AG09309 (cell line): ENCODE measurements around the gene RBFOX1.

ENCODE experiments used
- DNase-seq: peaks from one replicate; pipeline ENCODE4 v3.0.0-alpha.2; 2010; ENCODE audit warnings: low read depth
- H3K4me3 ChIP-seq: 2 replicates; pipeline ENCODE4 v1.5.1; 2011; ENCODE audit warnings: mild to moderate bottlenecking, low read depth, low read length, moderate library complexity; ENCODE audit not compliant: control insufficient read depth
- TF ChIP-seq, protein P1 (sequence below): IDR thresholded peaks from 2 replicates; pipeline ENCODE4 v1.5.1; 2011; ENCODE audit warnings: mild to moderate bottlenecking, low read depth, low read length, inconsistent platforms; ENCODE audit not compliant: insufficient read depth, control insufficient read depth; ENCODE audit errors: missing control alignments

The RBFOX1 gene

DNA sequence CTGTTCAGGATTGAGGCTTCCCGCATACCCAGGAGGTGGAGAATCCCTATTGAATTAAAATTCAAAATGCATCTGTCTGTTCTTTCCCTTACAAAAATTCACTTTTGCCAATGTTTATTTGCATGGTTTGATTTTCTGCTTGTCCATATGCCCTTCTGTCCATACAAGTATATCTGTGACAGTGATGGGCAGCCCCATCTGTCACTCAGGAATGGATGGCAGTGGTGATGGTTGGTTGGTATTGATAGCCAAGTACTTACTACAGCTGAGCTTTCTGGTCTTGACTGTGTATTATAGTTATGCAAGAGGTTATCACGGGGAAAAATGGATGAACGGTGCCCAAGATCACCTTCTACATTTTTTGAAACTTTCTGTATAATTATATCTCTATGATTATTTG, 171.0 kb downstream of the RBFOX1 start:
- DNase-seq = no peak
- TF ChIP-seq, protein P1, sequence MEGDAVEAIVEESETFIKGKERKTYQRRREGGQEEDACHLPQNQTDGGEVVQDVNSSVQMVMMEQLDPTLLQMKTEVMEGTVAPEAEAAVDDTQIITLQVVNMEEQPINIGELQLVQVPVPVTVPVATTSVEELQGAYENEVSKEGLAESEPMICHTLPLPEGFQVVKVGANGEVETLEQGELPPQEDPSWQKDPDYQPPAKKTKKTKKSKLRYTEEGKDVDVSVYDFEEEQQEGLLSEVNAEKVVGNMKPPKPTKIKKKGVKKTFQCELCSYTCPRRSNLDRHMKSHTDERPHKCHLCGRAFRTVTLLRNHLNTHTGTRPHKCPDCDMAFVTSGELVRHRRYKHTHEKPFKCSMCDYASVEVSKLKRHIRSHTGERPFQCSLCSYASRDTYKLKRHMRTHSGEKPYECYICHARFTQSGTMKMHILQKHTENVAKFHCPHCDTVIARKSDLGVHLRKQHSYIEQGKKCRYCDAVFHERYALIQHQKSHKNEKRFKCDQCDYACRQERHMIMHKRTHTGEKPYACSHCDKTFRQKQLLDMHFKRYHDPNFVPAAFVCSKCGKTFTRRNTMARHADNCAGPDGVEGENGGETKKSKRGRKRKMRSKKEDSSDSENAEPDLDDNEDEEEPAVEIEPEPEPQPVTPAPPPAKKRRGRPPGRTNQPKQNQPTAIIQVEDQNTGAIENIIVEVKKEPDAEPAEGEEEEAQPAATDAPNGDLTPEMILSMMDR = no peak

GRCh38 chr16:7504844-7505243, 172.2 kb downstream of the RBFOX1 start:
- DNase-seq = no peak
- TF ChIP-seq, protein P1 = no peak
- no peak overlapping the region for H3K4me3 ChIP-seq

More for the DNA sequence above, 171.0 kb downstream of the RBFOX1 start:
- H3K4me3 ChIP-seq = no peak overlapping the region

DNA sequence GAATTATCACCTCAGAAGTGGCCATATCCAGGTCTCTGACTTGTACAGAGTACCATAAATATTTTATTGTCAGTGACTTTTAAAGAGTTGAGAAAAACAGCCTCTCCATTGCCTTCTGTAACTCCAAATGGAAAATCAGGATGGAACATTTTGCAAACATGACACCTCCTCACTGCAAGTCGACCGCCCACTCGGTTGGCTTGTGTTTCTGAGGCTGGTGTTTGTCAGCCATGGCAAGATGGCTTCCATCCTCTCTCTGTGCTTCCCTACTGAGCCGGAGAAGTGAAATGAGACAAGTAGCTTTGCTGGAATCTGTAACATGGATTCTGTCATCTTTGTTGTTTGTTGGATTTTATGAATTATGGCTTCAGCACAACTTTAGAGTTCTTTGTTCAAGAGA, 172.8 kb downstream of the RBFOX1 start:
- DNase-seq = no peak
- no peak overlapping the region for H3K4me3 ChIP-seq
- TF ChIP-seq, protein P1 = no peak

DNA sequence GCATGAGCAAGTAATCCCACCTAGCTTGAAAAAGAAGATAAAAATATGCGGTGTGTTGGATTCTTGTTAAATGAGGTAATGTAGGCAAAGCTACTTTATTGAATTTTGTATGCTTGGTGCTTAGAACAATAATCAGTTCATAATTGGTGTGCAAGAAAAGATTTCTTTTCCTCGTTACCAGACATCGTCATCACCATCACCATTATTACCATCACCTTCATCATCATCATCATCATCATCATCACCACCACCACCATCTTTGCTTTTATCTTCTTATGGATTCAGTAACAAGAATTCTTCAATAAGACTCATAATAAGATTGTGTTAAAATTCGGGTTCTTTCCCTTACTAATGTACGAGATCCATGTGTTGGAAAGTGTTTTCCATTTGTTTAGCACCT, 173.7 kb downstream of the RBFOX1 start:
- TF ChIP-seq, protein P1 = no peak
- H3K4me3 ChIP-seq = no peak overlapping the region
- no peak for DNase-seq

DNA sequence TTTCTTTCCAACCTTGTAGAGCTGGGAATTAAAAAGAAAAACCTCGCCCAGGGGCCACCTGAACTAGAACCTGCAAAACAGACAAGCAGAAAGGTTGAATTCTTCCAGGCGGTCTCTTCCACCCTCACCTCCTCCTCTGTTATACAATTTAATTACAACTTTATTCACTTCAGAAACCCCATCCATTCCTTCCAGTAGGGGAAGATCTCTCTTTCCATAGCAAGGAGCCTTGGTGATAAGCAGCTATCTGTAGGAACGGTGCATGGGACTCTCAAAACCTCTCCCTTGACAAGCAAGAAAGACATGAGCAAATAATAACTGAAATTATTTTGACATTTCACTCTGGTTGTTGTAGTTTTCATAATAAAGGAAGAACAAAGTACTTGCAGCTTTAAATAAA, 176.0 kb downstream of the RBFOX1 start:
- TF ChIP-seq, protein P1 = no peak
- H3K4me3 ChIP-seq = no peak overlapping the region

DNA sequence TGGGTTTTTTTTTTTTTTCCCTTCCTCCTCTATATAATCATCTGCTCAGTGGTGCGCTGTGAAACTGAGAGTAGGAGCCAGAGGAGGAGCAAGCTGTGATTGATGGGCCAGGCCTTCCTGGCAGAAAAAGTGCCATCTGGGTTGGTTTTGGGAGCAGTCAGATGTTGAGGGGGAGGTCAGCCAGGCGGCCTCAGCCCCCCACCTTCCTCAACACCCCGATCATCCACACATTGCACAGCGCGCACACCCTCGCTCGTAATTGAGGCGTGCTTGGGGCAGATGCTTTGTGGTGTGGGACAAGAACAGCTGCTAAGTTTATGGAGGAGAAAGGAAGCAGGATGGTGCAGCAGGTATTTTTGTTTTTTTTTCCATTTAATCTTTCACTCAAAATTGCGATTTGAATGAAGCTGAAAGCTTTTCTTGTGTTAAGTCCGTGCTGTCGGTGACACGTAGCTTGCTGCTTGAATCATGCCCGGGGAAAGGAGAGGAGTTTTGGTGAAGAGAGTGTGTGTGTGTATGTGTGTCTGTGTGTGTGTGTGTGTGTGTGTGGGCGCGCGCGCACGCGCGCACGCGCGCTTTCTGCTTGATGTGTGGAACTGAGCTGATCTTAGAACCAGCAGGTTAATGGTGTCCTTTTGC, 177.4 kb downstream of the RBFOX1 start:
- DNase-seq = no peak
- no peak overlapping the region for H3K4me3 ChIP-seq
- TF ChIP-seq, protein P1 = no peak

More for the DNA sequence above, 176.0 kb downstream of the RBFOX1 start:
- DNase-seq = no peak
